Panc1 (cell line): ENCODE results near the gene PACC1. TPM values are rescaled to one million over a fixed set of nuclear protein-coding genes. Genes with fewer than 3 reads are reported as not detected.
"Not testable (repeated sequence)": the region's sequence is repeated elsewhere in the genome, so short reads cannot be mapped to it uniquely, and the experiment has no call there.

ENCODE experiments used
- ATAC-seq: fragments of 200-7000 bp; cut with Tn5 transposase; 2 replicates; pipeline ENCODE4 v1.9.1; 2020; ENCODE audit warnings: mild to moderate bottlenecking, moderate library complexity
- BruUV-seq: library from RNA; stranded (reverse); fragments of 400-500 nt; replicated peaks from 2 replicates; lab custom pipeline; 2021; lab: Mats Ljungman, UMichigan
- CTCF ChIA-PET: fragments of 300-600 bp; sonication (Branson Sonifier 250); formaldehyde crosslinking; loops from one replicate; lab custom pipeline; 2022; ENCODE audit warnings: antibody characterized with exemption; lab: Charles Lee
- POLR2A ChIA-PET: fragments of 300-600 bp; sonication (Branson Sonifier 250); formaldehyde crosslinking; loops from one replicate; lab custom pipeline; 2022; ENCODE audit warnings: antibody characterized with exemption; lab: Charles Lee
- DNase-seq: peaks from one replicate; pipeline ENCODE4 v3.0.0-alpha.2; 2010; ENCODE audit warnings: low read depth, low spot score
- H3K27ac ChIP-seq: 2 replicates; pipeline ENCODE4 v1.5.1; 2011; ENCODE audit warnings: mild to moderate bottlenecking, low read length, inconsistent platforms
- H3K27me3 ChIP-seq: fragments of 200-500 bp; sonication (Bioruptor generic); 2 replicates; pipeline ENCODE4 v1.6.0; 2014; ENCODE audit warnings: low read length, inconsistent platforms; ENCODE audit not compliant: control insufficient read depth, insufficient read depth
- H3K36me3 ChIP-seq: fragments of 200-500 bp; sonication (Bioruptor generic); 2 replicates; pipeline ENCODE4 v1.5.1; 2014; ENCODE audit warnings: inconsistent platforms, mild to moderate bottlenecking, low read length, moderate library complexity; ENCODE audit not compliant: control insufficient read depth, insufficient read depth
- H3K4me1 ChIP-seq: 2 replicates; pipeline ENCODE4 v1.5.1; 2011; ENCODE audit warnings: inconsistent platforms, mild to moderate bottlenecking, low read length, moderate library complexity; ENCODE audit not compliant: control insufficient read depth, insufficient read depth
- H3K4me3 ChIP-seq, 2 experiments: 2 replicates each; pipeline ENCODE4 v1.5.1; 2011 to 2012; ENCODE audit warnings: low read depth in 2 of 2, low read length in 2 of 2, mild to moderate bottlenecking in 2 of 2, inconsistent platforms in 1 of 2, moderate library complexity in 1 of 2
- H3K9me3 ChIP-seq: fragments of 200-500 bp; sonication (Bioruptor generic); 2 replicates; pipeline ENCODE4 v1.5.1; 2014; ENCODE audit warnings: low read depth, mild to moderate bottlenecking, inconsistent platforms, low read length, moderate library complexity; ENCODE audit not compliant: control insufficient read depth, insufficient read depth
- CTCF ChIP-seq: fragments of 450-650 bp; IDR thresholded peaks from 2 replicates; pipeline ENCODE4 v1.5.1; 2017; ENCODE audit warnings: mild to moderate bottlenecking
- POLR2AphosphoS5 ChIP-seq: IDR thresholded peaks from 2 replicates; pipeline ENCODE4 v1.6.1; 2012; ENCODE audit warnings: mild to moderate bottlenecking, low read depth, low read length, moderate library complexity
- REST ChIP-seq, 2 experiments: IDR thresholded peaks; 2 replicates each; pipeline ENCODE4 v1.6.1; 2011 to 2012; ENCODE audit warnings: low read depth in 2 of 2, control low read depth in 1 of 2, low read length in 1 of 2, mild to moderate bottlenecking in 1 of 2, moderate library complexity in 1 of 2; ENCODE audit not compliant: insufficient read depth in 1 of 2
- SIN3A ChIP-seq: IDR thresholded peaks from 2 replicates; pipeline ENCODE4 v1.6.1; 2012; ENCODE audit warnings: low read depth, mild to moderate bottlenecking, low read length, moderate library complexity, borderline replicate concordance; ENCODE audit not compliant: insufficient read depth
- TCF7L2 ChIP-seq: IDR thresholded peaks from 2 replicates; pipeline ENCODE4 v1.6.1; 2011; ENCODE audit warnings: mild to moderate bottlenecking, low read depth, low read length, inconsistent platforms
- in situ Hi-C: cut with HindIII; loops from 2 replicates; pipeline ENCODE4 v1.10.0; 2016; ENCODE audit warnings: low sequenced_read_pairs, low pct_unique_long_range_greater_than_20kb
- intact Hi-C: fragments of 100-400 bp; cut with micrococcal nuclease; formaldehyde crosslinking; loops from one replicate; pipeline ENCODE4 v1.10.0; 2022; ENCODE audit not compliant: unreplicated experiment
- total RNA-seq: library from RNA; stranded (reverse); gene quantifications from one replicate; pipeline ENCODE4 v1.2.1, GENCODE V29; 2021; ENCODE audit not compliant: unreplicated experiment

Gene PACC1
- total RNA-seq, 1 experiment from 2014 or later: 11.5 TPM

- TF ChIP-seq POLR2AphosphoS5: no peak
- no peak for TF ChIP-seq TCF7L2
- no peak for TF ChIP-seq SIN3A
- TF ChIP-seq CTCF: no peak
- Histone ChIP-seq H3K27me3 (no peaks in the 10 kb centered on the region), H3K36me3 (no peaks in the 10 kb centered on the region), H3K9me3 (peaks cover 17% of the 10 kb centered on the region), H3K27ac (no peak overlapping the region), H3K4me3 (no peak overlapping the region), H3K4me1 (no peaks in the 10 kb centered on the region)
- in situ Hi-C loops (no loop called here), intact Hi-C loops (no loop called here)
- BruUV-seq: no TSS peak
- ChIA-PET POLR2A (interaction anchor here (0.6 kb wide), 1 partner anchor 29 kb away, joined by 9 read pairs; no protein-coding TSS in a partner anchor), CTCF (no interaction called here)
- no peak for DNase-seq
- no peak for ATAC-seq
Observed at GRCh38 chr1:212396638-212397037, 18.0 kb downstream of the PACC1 start.

- H3K27ac ChIP-seq, in situ Hi-C loops, H3K4me3 ChIP-seq, H3K36me3 ChIP-seq, DNase-seq, BruUV-seq, CTCF ChIA-PET, H3K4me1 ChIP-seq, ATAC-seq, H3K27me3 ChIP-seq, intact Hi-C loops: not testable (repeated sequence)
- POLR2A ChIA-PET: interaction anchor here (0.6 kb wide), 1 partner anchor 30 kb away, joined by 9 read pairs; no protein-coding TSS in a partner anchor
- peaks cover 17% of the 10 kb centered on the region for H3K9me3 ChIP-seq
Observed at GRCh38 chr1:212395678-212396437, 18.8 kb downstream of the PACC1 start.

GRCh38 chr1:212388985-212389716 is 25.5 kb downstream of the PACC1 start:
- CTCF ChIA-PET: no interaction called here
- intact Hi-C loops (loop anchor here (10.0 kb wide), 1 partner anchor 66 kb away; no protein-coding TSS in a partner anchor), in situ Hi-C loops (no loop called here)
- Histone ChIP-seq H3K4me3 (no peak overlapping the region), H3K9me3 (no peaks in the 10 kb centered on the region), H3K27me3 (no peaks in the 10 kb centered on the region), H3K36me3 (no peaks in the 10 kb centered on the region), H3K27ac (no peak overlapping the region), H3K4me1 (no peaks in the 10 kb centered on the region)
- POLR2A ChIA-PET: no interaction called here
- BruUV-seq: no TSS peak
- DNase-seq: no peak
- no peak for TF ChIP-seq POLR2AphosphoS5
- TF ChIP-seq SIN3A: no peak
- TF ChIP-seq CTCF: no peak
- no peak for TF ChIP-seq REST (IDR thresholded peaks at IDR 0.05; ENCODE audit: insufficient read depth in 1 of 2, low read depth in 2 of 2, low read length in 1 of 2)
- no peak for TF ChIP-seq TCF7L2
- no peak for ATAC-seq
